ENCODE data around the gene CKAP2.

The CKAP2 gene

DNA sequence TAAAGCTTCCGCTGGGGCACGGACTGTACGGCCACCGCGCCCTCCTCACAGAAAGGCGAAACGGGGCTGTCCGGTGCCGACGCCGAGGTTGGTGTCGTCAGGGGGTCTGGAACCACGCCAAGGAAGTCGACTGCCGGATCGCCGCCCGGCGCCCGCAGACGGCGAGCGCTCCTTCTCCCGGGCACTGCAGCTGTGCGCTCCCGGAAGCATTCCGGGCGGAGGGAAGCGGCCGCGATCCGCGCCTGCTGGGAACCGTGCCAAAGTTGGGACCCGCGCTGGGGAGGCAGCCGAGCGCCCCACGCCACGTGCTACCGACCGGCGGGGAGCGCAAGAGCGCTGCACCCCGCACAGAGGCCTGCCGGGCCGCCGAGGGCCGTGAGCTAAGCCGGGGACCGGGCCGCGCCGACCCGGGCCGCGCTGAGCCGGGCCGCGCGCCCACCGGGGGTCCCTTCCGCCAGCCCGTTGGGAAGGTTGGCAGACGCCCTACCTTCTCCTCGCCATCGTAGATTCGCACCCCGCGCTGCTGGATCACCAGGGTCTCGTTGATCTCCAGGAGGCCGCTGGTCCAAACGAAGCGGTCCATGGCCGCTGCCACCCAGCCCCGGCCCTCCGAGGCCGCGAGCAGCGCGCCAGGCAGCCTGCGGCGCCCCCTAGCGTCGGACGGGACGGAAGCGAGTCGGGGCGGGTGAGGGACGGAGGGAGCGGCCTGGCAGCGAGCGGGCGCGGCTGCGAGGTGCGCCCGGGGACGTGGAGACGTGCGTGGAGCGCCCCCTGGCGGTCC, 5.1 kb upstream of the CKAP2 start, which contains the start of gene VPS36:
TSS of gene VPS36 (minus strand) at position 623 of the 781 bp plus-strand sequence. CDS start at position 583, 40 bp downstream.
- TF ChIP-seq, protein P1, sequence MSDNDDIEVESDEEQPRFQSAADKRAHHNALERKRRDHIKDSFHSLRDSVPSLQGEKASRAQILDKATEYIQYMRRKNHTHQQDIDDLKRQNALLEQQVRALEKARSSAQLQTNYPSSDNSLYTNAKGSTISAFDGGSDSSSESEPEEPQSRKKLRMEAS (IDR thresholded peaks at IDR 0.05; ENCODE audit: low read depth, low read length): peak; percentile 87
- peak; percentile 94 for TF ChIP-seq MYC (IDR thresholded peaks at IDR 0.05; ENCODE audit: low read depth, low read length)
- TF ChIP-seq, protein P2, sequence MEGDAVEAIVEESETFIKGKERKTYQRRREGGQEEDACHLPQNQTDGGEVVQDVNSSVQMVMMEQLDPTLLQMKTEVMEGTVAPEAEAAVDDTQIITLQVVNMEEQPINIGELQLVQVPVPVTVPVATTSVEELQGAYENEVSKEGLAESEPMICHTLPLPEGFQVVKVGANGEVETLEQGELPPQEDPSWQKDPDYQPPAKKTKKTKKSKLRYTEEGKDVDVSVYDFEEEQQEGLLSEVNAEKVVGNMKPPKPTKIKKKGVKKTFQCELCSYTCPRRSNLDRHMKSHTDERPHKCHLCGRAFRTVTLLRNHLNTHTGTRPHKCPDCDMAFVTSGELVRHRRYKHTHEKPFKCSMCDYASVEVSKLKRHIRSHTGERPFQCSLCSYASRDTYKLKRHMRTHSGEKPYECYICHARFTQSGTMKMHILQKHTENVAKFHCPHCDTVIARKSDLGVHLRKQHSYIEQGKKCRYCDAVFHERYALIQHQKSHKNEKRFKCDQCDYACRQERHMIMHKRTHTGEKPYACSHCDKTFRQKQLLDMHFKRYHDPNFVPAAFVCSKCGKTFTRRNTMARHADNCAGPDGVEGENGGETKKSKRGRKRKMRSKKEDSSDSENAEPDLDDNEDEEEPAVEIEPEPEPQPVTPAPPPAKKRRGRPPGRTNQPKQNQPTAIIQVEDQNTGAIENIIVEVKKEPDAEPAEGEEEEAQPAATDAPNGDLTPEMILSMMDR (IDR thresholded peaks at IDR 0.05; ENCODE audit: low read depth, low read length): peak; percentile 86
- TF ChIP-seq POLR2A (IDR thresholded peaks at IDR 0.05; ENCODE audit: extremely low read depth, insufficient read length): peak; percentile 95
- peak; percentile 97 for DNase-seq (ENCODE audit: low read depth)
- H3K4me3 ChIP-seq (ENCODE audit: low read depth, low read length): peak within 1 kb of the TSS; percentile 82

DNA sequence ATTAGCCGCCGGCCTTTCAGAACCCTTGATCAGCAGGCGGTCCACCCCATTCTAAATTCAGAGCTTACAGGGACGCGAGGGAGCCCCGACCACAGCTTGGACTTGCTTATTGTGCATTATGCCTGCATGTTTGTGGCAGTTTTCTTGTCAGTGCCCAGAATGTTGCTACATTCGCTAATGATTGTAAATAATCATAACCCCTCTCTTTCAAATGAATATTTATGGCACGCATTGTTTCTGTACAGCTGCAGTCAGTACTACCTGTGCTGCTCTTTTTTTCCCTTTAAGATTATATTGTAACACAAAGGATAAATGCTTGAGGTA, 4.5 kb upstream of the CKAP2 start:
- no peak for TF ChIP-seq MYC (IDR thresholded peaks at IDR 0.05; ENCODE audit: low read depth, low read length)
- TF ChIP-seq, protein P1 (IDR thresholded peaks at IDR 0.05; ENCODE audit: low read depth, low read length): no peak
- no peak for DNase-seq (ENCODE audit: low read depth)
- H3K4me3 ChIP-seq (ENCODE audit: low read depth, low read length): no peak overlapping the region

DNA sequence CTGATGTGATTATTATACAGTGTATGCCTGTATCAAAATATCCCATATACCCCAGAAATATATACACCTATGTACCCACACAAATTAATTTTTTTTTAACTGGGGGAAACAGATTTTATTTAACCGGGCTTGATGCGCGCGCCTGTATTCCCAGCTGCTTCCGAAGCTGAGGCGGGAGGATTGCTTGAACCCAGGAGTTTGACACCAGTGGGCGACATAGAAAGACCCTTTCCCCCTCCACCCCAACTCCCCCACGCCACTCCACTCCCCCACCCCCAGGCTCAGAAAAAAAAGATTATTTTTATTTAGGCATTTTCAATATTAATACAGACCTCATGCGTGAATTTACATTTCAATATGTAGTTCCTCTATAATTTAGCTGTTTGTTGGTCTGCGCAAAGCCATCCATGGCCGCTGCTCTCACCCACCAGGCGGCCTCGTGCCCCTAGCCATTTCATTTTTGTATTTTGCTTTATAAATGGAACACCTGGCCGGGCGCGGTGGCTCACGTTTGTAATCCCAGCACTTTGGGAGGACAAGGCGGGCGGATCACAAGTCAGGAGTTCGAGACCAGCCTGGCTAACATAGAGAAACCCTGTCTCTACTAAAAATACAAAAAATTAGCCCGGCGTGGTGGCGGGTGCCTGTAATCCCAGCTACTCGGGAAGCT, 4.0 kb upstream of the CKAP2 start:
- TF ChIP-seq, protein P2 (IDR thresholded peaks at IDR 0.05; ENCODE audit: low read depth, low read length): no peak
- TF ChIP-seq, protein P1 (IDR thresholded peaks at IDR 0.05; ENCODE audit: low read depth, low read length): no peak
- TF ChIP-seq MYC (IDR thresholded peaks at IDR 0.05; ENCODE audit: low read depth, low read length) (no peak), POLR2A (IDR thresholded peaks at IDR 0.05; ENCODE audit: extremely low read depth, insufficient read length) (no peak)
- no peak overlapping the region for H3K4me3 ChIP-seq (ENCODE audit: low read depth, low read length)
- no peak for DNase-seq (ENCODE audit: low read depth)

DNA sequence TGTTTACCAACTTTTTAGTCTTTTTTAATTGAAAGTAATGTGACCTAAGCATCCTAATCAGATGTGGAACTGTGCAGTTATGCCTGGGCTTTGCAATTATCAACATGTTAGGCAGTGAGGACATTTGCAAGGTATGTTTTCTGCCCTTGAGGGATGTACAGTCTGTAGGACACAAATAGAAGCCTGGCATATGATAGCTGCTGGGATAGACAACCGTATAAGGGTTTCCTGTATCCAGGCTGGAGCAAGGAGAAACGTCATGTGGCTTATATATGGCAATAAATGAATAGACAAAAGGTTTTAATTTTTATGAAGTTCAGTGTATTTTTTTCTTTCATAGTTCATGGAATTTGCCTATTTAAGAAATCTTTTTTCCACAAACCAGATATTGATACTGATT, 2.8 kb upstream of the CKAP2 start:
- no peak for DNase-seq (ENCODE audit: low read depth)
- TF ChIP-seq, protein P2 (IDR thresholded peaks at IDR 0.05; ENCODE audit: low read depth, low read length): no peak
- no peak overlapping the region for H3K4me3 ChIP-seq (ENCODE audit: low read depth, low read length)

DNA sequence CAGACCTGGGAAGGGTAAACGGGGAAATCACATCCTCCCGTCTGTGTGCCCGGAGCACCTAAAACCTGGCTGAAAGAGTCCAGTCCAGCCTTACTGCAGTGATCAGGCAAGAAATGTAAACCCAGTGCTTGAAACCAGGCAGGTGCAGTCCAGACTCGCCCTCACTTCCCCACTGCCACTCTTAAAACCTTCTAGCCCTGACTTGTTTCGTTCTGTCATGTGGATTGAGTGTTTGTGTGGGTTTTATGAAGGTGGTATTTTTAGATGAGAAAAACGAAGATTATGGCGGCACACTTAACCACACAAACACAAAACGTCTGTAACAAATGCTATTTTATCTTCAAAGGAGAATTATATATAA, 839 bp upstream of the CKAP2 start:
- peak; percentile 56 for DNase-seq (ENCODE audit: low read depth)
- H3K4me3 ChIP-seq (ENCODE audit: low read depth, low read length): peak overlapping the region; percentile 89
- TF ChIP-seq, protein P1 (IDR thresholded peaks at IDR 0.05; ENCODE audit: low read depth, low read length): no peak
- no peak for TF ChIP-seq MYC (IDR thresholded peaks at IDR 0.05; ENCODE audit: low read depth, low read length)
- TF ChIP-seq, protein P2 (IDR thresholded peaks at IDR 0.05; ENCODE audit: low read depth, low read length): no peak
- TF ChIP-seq POLR2A (IDR thresholded peaks at IDR 0.05; ENCODE audit: extremely low read depth, insufficient read length): no peak

DNA sequence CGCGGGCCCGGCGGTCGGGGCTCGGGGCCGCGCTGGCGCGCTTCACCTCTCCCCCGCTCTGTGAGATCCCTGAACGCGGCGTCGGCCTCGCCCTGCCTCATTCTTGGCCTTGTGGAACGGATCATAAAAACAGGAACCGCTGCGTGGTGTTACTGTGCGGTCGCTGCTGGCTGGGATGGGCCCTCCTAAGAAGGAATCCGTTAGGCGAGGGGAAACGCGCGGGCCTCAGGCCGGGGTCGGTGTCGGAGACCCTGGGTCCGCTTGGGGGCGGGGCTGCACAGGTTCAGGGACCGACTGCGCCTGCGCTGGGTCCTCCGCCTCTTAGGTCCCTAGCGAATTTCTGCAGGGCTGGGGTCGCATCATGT, 381 bp downstream of the CKAP2 start:
- TF ChIP-seq, protein P2 (IDR thresholded peaks at IDR 0.05; ENCODE audit: low read depth, low read length): no peak
- TF ChIP-seq POLR2A (IDR thresholded peaks at IDR 0.05; ENCODE audit: extremely low read depth, insufficient read length): no peak
- TF ChIP-seq, protein P1 (IDR thresholded peaks at IDR 0.05; ENCODE audit: low read depth, low read length): no peak; the same call in 1 of the 2 replicates
- TF ChIP-seq MYC (IDR thresholded peaks at IDR 0.05; ENCODE audit: low read depth, low read length): 0 out of 2 replicates have a peak, but pooled peaks have one; percentile 0
- DNase-seq (ENCODE audit: low read depth): peak; percentile 93
- peak overlapping the region; percentile 89 for H3K4me3 ChIP-seq (ENCODE audit: low read depth, low read length)

Measured in NB4 (cell line).